HG02870 (cell line): Measurements from ENCODE around the gene SCAF4.
"Not testable (repeated sequence)": the region's sequence is repeated elsewhere in the genome, so short reads cannot be mapped to it uniquely, and the experiment has no call there.

ENCODE experiments used
- ATAC-seq: cut with Tn5 transposase; IDR thresholded peaks from one replicate; pipeline ENCODE4 v1.9.1; 2021; ENCODE audit warnings: mild to moderate bottlenecking, moderate library complexity; ENCODE audit not compliant: unreplicated experiment

Gene SCAF4

DNA sequence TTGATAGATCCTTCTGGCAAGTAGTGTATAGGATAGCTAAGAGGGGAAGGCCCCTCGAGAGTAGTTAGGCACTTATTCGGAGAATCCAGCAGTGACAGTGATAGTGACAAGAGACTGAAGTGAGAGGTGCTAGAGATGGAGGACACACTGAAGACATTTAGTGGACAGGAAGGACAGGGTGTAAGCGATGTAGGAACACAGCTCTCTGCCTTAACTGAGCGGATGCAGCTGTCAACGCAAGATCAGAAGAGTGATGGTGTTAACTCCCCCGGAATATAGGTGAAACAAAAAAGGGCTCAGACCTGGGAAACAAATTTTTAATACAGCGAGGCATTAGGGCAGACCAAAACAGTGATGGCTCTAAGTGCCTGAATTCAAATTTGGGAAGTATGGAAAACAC, 56.6 kb downstream of the SCAF4 start:
- ATAC-seq = no peak

DNA sequence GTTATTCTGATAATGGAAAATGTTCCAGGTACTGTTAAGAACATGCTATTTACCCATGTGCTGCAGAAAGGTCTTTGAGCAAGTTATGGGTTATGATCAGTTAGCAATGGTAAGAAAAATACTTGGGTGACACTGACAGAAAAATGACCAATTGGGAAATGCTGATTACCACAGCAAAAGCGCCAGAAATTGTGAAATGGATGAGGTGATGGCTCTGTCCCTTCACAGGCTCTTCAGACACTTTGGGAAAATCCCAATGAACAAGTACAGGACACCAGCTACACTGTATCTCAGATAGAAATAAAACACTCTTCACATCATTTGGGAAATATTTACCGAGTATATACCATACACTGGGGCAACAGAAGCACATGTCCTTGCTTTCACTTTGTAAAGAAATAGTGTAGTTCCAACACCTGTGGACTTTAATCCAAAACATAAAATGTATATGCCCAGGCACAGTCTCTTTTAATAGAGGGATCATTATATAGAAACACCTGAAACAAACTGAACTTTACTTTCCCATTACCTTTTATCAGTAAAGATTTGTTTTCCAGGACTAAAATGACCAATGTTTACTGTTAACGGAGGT, 58.5 kb downstream of the SCAF4 start:
- no peak for ATAC-seq

DNA sequence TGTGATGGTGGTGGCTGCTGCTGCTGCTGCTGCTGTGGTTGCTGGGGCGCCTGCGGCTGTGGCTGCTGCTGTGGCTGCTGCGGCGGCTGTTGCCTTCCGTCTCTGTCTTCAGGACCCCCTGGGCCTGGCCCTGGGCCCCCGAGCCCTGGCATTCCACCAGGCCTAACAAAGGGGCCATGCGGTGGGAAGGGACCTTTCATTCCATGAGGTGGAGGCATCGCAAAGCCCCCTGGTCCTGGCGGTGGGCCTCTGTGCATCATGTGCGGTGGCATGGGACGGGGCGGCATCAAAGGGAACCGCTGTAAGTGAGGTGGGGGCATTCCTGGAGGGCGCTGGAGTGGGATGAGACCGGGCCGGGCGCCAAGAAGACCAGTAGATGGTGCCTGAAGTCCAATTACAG, 60.0 kb downstream of the SCAF4 start:
- ATAC-seq = no peak

DNA sequence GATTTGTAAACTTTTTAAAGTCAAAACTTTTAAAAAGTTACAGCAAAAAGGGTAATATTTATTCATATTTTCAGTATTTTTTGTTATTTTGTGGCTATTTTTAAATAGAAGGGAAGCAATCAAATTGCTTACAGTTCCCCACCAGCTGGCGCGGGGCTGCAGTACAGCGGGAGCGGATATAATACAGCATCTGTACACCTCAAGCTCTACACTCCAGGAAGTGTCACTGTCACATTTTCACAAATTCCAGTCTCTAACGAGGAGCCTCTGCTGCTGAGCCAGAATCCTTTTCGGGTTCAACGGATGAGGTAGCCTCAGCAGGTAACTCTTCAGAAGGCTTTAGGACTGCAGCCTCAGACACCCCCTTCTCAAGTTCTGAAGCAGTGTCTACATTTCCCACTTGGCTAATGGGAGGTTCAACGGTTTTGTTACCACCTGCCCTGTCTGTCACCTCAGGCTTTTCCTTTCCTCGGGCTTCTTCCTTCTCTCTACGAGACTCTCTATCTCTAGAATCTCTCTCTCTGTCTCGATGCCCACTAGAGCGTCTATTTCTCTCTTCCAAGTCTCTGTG, 60.7 kb downstream of the SCAF4 start:
- ATAC-seq = no peak

DNA sequence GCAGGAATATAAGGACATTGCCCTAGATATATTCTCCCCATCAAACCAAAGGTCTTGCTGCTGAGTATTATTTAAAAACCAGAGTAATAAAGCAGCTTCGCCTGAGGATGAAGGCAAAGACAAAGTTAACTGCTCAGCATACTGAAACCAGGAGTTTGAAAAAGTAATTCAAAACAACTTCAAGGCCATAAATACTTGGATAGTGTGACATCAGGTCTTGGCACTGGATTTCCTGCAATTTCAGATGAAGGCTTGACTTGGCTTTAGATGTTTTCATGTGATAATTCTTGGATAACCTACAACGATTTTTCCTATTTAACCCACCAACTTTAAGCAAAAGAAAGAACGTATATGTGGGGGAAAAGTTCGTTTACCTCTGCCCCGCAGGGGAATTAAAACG, 61.8 kb downstream of the SCAF4 start:
- no peak for ATAC-seq

DNA sequence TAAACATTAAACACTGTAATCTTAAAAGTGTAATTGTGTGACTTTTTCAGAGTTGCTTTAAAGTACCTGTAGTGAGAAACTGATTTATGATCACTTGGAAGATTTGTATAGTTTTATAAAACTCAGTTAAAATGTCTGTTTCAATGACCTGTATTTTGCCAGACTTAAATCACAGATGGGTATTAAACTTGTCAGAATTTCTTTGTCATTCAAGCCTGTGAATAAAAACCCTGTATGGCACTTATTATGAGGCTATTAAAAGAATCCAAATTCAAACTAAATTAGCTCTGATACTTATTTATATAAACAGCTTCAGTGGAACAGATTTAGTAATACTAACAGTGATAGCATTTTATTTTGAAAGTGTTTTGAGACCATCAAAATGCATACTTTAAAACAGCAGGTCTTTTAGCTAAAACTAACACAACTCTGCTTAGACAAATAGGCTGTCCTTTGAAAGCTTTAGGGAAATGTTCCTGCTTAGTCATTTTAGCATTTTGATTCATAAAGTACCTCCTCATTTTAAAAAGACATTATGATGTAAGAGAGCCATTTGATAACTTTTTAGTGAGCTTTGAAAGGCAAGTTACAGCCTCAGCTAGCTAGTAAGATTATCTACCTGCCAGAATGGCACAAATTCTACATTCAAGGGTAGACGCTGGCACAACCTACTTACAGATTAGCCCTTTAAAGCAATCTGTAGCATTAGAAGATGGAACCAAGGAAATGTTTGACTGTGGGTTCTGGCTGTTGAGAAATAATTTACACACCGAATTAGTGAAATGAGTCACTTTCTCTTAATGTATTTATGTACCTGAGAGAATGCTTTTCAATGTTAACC, 63.0 kb downstream of the SCAF4 start:
- ATAC-seq = peak; percentile 53

DNA sequence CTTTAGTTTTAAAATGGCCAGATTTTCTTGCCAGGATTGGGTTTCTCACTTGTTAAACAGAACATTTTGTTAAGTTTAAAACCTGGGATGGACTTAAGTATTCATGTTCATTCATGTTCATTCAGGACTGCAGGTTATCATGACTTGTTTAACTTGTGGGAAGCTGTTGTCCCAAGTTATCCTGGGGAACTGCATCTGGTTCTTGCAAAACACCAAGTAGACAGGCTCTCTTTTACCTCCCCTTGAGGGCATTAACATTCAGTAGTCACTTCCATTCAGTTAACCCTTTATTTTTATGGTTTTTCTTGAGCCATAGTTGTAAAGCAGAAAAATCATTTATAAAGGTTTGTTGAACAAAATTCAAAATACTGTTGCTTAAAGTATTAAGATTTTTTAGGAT, 64.3 kb downstream of the SCAF4 start:
- ATAC-seq = no peak

DNA sequence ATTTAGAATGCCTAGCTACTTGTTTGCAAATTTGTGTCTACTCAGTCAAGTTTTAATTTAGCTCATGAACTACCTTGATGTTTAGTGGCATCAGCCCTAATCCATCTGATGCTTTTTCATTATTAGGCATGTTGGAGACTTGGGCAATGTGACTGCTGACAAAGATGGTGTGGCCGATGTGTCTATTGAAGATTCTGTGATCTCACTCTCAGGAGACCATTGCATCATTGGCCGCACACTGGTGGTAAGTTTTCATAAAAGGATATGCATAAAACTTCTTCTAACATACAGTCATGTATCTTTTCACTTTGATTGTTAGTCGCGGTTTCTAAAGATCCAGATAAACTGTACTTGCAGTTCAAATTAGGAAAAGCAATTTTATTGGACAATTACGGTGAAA, 64.8 kb downstream of the SCAF4 start:
- ATAC-seq = no peak

DNA sequence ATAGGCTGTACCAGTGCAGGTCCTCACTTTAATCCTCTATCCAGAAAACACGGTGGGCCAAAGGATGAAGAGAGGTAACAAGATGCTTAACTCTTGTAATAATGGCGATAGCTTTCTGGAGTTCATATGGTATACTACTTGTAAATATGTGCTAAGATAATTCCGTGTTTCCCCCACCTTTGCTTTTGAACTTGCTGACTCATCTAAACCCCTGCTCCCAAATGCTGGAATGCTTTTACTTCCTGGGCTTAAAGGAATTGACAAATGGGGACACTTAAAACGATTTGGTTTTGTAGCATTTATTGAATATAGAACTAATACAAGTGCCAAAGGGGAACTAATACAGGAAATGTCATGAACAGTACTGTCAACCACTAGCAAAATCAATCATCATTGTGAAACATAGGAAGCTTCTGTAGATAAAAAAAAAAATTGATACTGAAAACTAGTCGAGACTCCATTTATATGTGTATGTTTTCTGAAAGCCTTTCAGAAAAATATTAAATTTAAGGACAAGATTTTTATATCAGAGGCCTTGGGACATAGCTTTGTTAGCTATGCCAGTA, 65.4 kb downstream of the SCAF4 start:
- ATAC-seq = no peak

DNA sequence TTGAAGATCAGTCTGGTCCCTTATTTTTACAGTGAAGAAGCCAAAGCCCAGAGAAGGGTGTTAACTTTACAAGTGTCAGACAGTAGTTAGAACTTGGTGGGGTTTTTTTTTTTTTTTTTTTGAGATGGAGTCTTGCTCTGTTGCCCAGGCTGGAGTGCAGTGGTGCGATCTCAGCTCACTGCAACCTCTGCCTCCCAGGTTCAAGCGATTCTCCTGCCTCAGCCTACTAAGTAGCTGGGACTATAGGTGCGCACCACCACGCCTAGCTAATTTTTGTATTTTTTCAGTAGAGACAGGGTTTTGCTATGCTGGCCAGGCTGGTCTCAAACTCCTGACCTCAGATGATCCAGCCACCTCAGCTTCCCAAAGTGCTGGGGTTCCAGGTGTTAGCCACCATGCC, 66.0 kb downstream of the SCAF4 start:
- not testable (repeated sequence) for ATAC-seq

DNA sequence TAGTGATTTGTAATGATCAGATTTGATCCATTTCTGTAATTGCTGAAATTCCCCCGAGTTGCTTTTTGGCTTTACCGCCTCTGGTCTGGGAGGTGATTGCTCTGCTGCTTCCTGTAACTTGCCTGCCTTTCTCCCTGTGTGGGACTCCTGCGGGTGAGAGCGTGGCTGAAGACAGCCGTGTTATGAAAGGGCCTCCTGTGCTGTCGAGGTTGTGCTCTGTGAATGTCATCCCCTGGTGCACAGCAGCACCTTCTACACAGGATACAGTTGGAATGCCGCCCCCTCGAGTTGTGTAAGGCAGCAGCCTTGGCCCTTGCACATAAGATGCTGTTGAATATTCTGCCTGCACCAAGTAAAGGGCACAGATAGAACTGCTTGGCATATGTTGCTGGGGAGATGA, 66.5 kb downstream of the SCAF4 start:
- ATAC-seq = no peak

DNA sequence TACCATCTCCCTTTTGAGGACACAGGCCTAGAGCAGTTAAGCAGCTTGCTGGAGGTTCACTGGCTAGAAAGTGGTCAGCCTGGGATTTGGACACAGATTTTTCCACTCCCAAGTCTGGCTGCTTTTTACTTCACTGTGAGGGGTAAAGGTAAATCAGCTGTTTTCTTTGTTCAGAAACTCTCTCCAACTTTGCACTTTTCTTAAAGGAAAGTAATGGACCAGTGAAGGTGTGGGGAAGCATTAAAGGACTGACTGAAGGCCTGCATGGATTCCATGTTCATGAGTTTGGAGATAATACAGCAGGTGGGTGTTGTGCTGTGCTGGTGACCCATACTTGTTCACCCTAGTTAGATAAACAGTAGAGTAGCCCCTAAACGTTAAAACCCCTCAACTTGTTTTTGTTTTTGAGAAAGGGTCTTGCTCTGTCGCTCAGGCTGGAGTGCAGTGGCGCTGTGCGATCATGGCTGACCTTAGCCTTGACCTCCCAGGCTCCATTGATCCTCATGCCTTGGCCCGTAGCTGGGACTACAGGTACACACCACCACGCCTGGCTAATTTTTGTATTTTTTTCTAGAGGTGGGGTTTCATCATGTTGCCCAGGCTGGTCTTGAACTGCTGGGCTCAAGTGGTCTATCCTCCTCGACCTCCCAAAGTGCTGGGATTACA, 68.2 kb downstream of the SCAF4 start:
- ATAC-seq = no peak

DNA sequence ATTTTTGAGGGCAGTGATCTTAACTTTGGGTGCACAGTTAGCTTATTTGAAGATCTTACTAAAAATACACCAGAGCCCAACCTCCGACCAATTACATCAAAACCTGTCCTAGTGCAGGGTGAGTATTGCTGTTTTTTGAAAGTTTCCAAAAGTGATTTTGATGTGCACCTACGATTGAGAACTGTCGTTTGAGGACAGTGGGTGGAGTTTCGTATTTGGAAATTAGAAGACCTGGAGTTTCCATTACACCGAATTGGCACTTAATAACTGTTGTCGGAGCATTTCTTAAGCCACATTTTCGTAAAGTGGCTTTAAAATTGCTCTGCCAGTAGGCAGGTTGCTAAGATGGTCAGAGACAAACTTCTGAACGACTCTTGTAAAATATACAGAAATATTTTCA, 71.3 kb downstream of the SCAF4 start:
- ATAC-seq = no peak

DNA sequence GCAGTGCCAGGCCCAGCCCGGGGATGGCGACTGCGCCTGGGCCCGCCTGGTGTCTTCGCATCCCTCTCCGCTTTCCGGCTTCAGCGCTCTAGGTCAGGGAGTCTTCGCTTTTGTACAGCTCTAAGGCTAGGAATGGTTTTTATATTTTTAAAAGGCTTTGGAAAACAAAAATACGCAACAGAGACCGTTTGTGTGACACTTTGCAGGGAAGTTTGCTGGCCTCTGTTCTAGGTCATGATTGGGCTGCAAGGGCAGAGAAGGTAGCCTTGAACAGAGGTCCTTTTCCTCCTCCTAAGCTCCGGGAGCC, 71.7 kb downstream of the SCAF4 start:
- ATAC-seq = peak; percentile 11

DNA sequence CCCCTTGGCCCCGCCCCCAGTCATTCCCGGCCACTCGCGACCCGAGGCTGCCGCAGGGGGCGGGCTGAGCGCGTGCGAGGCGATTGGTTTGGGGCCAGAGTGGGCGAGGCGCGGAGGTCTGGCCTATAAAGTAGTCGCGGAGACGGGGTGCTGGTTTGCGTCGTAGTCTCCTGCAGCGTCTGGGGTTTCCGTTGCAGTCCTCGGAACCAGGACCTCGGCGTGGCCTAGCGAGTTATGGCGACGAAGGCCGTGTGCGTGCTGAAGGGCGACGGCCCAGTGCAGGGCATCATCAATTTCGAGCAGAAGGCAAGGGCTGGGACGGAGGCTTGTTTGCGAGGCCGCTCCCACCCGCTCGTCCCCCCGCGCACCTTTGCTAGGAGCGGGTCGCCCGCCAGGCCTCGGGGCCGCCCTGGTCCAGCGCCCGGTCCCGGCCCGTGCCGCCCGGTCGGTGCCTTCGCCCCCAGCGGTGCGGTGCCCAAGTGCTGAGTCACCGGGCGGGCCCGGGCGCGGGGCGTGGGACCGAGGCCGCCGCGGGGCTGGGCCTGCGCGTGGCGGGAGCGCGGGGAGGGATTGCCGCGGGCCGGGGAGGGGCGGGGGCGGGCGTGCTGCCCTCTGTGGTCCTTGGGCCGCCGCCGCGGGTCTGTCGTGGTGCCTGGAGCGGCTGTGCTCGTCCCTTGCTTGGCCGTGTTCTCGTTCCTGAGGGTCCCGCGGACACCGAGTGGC, 72.2 kb downstream of the SCAF4 start, which contains the start of gene SOD1:
TSS of gene SOD1 (plus strand) at position 158 of the 723 bp plus-strand sequence. CDS start at position 235, 77 bp downstream.
- ATAC-seq = peak; percentile 94

DNA sequence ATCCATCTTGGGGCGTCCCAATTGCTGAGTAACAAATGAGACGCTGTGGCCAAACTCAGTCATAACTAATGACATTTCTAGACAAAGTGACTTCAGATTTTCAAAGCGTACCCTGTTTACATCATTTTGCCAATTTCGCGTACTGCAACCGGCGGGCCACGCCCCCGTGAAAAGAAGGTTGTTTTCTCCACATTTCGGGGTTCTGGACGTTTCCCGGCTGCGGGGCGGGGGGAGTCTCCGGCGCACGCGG, 72.7 kb downstream of the SCAF4 start:
- ATAC-seq = peak; percentile 22

DNA sequence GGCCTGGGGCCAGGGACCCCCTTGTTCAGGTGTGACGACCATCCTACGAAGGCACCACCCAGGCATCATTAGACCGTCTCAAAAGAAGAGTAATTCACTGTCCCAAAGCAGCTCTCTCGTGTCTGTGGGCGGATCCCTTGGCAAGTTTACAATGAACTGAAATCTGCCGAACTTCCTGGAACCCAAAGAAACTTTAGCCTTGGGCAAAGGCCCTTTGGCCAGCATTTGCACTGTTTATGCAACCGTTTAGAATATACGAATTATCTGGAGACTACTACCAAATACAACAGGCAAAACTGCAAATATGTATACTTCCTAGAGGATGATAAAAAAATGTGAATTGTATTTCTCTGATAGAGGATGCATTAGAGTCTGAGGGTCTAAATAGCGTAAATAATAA, 73.9 kb downstream of the SCAF4 start:
- ATAC-seq = no peak

DNA sequence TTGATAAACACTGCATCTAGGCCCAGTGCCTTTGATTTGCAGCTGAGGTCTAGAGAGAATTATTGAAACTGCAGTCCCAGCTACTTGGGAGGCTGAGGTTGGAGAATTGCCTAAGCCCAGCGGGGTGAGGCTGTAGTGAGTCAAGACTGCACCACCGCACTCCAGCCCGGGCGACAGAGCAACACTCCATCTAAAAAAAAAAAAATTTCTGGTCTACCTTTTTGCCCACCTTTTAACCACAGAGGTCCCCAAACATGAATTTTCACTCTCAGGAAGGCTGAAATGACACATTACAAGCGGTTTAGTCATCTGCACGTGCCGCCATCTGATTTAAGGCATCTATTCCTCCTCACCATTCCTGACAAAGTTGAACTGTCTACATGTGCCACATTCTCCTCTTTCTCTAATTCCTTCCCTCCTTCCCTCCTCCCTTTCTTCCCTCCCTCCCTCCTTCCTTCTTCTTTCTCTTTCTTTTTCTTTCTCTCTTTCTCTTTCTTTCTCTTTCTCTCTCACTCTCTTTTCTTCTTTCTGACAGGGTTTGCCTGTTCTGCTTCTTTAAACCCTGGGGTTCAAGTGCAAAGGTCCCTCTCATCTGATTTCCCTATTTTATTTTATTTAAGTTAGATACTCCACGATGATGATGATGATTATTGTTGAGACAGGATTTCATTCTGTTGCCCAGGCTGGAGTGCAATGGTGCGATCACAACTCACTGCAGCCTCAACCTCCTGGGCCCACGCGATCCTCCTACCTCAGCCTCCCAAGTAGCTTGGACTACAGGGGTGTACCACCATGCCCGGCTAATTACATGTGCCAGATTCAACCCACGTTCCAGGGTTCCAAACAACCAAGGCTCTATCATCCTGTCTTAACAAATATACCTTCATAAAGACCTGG, 75.5 kb downstream of the SCAF4 start:
- no peak for ATAC-seq

DNA sequence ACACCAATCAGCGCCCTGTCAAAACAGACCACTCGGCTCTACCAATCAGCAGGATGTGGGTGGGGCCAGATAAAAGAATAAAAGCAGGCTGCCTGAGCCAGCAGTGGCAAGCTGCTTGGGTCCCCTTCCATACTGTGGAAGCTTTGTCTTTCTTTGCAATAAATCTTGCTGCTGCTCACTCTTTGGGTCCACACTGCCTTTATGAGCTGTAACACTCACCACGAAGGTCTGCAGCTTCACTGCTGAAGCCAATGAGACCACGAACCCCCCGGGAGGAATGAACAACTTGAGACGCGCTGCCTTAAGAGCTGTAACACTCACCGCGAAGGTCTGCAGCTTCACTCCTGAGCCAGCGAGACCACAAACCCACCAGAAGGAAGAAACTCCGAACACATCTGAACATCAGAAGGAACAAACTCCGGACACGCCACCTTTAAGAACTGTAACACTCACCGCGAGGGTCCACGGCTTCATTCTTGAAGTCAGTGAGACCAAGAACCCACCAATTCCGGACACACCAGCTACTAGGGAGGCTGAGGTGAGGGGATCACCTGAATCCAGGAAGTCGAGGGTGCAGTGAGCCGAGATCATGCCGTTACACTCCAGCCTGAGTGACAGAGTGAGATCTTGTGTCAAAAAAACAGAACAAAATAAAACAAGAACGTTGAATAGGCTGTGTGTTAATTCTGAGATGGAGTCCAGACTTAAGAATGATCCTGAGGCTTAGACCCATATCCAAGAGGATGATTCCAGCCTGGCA, 76.9 kb downstream of the SCAF4 start:
- ATAC-seq = not testable (repeated sequence)
